Adrenal gland (tissue), 5 donors: Measurements from ENCODE around the gene ALKBH5.

Source experiments
- POLR2A ChIP-seq, 2 donors: fragments of 450-650 bp; IDR thresholded peaks; one replicate each; pipeline ENCODE4 v1.6.1; 2017; ENCODE audit warnings: antibody characterized with exemption in 2 of 2, mild to moderate bottlenecking in 2 of 2, moderate library complexity in 1 of 2
- TF ChIP-seq, protein P1 (sequence below), 6 experiments: fragments of 450-650 bp in 4 of 6; fragments of 200-600 bp in 2 of 6; sonication (generic) in 1 of 6; IDR thresholded peaks; 1 replicate in 5 of 6; 2 replicates in 1 of 6; pipeline versions ENCODE4 v1.5.1 to v1.8.0; 2016 to 2021; ENCODE audit warnings: antibody characterized with exemption in 6 of 6, mild to moderate bottlenecking in 2 of 6, moderate library complexity in 1 of 6
- donor health status: DM: no; HTN: no; CAD: no.

DNA sequence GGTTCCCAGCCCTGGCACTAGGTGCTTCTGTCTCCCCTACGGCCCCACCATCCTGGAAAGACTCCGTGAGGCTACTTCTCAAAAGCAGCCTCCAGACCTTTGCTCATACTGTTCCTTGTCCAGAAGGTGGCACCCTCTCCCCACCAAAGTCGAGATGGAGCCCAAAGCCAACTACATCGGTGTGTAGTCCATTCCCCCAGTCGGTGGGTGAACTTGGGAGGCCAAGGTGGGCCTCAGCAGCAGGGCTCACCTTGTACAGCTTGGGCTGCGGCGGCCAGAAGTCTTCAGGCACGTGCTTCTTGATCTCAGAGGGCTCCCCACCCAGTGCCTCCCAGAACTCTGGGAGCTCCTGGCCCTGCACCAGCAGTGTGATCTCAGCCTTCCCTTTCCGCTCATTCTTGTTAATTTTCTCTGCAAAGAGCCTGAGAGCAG, 64.7 kb downstream of the ALKBH5 start:
- TF ChIP-seq POLR2A (IDR thresholded peaks at IDR 0.05): no peak
- TF ChIP-seq, protein P1, sequence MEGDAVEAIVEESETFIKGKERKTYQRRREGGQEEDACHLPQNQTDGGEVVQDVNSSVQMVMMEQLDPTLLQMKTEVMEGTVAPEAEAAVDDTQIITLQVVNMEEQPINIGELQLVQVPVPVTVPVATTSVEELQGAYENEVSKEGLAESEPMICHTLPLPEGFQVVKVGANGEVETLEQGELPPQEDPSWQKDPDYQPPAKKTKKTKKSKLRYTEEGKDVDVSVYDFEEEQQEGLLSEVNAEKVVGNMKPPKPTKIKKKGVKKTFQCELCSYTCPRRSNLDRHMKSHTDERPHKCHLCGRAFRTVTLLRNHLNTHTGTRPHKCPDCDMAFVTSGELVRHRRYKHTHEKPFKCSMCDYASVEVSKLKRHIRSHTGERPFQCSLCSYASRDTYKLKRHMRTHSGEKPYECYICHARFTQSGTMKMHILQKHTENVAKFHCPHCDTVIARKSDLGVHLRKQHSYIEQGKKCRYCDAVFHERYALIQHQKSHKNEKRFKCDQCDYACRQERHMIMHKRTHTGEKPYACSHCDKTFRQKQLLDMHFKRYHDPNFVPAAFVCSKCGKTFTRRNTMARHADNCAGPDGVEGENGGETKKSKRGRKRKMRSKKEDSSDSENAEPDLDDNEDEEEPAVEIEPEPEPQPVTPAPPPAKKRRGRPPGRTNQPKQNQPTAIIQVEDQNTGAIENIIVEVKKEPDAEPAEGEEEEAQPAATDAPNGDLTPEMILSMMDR (IDR thresholded peaks at IDR 0.05): peak; percentile 38 to 79 (median 71)
